Esophagus muscularis mucosa (tissue), 4 donors: ENCODE measurements around the gene WFDC8.

ENCODE experiments used
- CTCF ChIP-seq, 3 experiments: fragments of 200-600 bp in 2 of 3; fragments of 450-650 bp in 1 of 3; sonication (generic) in 2 of 3; IDR thresholded peaks; one replicate each; pipeline ENCODE4 v1.5.1; 2017 to 2019; ENCODE audit warnings: antibody characterized with exemption in 3 of 3, mild to moderate bottlenecking in 2 of 3, moderate library complexity in 1 of 3
- EP300 ChIP-seq: sonication (generic); formaldehyde crosslinking; IDR thresholded peaks from one replicate; pipeline ENCODE4 v1.6.1; 2017; ENCODE audit warnings: antibody characterized with exemption
- POLR2A ChIP-seq: fragments of 450-650 bp; IDR thresholded peaks from one replicate; pipeline ENCODE4 v1.6.1; 2017; ENCODE audit warnings: antibody characterized with exemption, moderate library complexity, mild to moderate bottlenecking, low read depth
- POLR2AphosphoS5 ChIP-seq, 2 donors: sonication (generic); formaldehyde crosslinking; IDR thresholded peaks; one replicate each; pipeline ENCODE4 v1.6.1; 2017; ENCODE audit warnings: antibody characterized with exemption in 2 of 2

GRCh38 chr20:45507011-45507820, 71.9 kb downstream of the WFDC8 start:
- TF ChIP-seq CTCF (IDR thresholded peaks at IDR 0.05) (no peak), POLR2A (no peak), POLR2AphosphoS5 (IDR thresholded peaks at IDR 0.05) (no peak), EP300 (no peak)
